BJ (cell line): ENCODE results near the gene PRSS56. TPM values are rescaled to one million over a fixed set of nuclear protein-coding genes. Genes with fewer than 3 reads are reported as not detected.

ENCODE experiments used
- CTCF ChIA-PET: fragments of 350-600 bp; formaldehyde crosslinking; extraction: SDS; loops from one replicate; lab custom pipeline; 2021; ENCODE audit warnings: antibody characterized with exemption, inconsistent platforms; lab: Yijun Ruan, JAX
- POLR2A ChIA-PET: fragments of 300-600 bp; sonication (Branson Sonifier 250); formaldehyde crosslinking; extraction: SDS; loops from one replicate; lab custom pipeline; 2021; ENCODE audit warnings: antibody characterized with exemption; lab: Charles Lee
- DNase-seq: peaks from one replicate; pipeline ENCODE4 v3.0.0-alpha.2; 2011; ENCODE audit warnings: low read depth
- H3K27me3 ChIP-seq: 2 replicates; pipeline ENCODE4 v1.6.0; 2011; ENCODE audit warnings: low read length; ENCODE audit not compliant: control insufficient read depth, insufficient read depth
- H3K36me3 ChIP-seq: 2 replicates; pipeline ENCODE4 v1.5.1; 2011; ENCODE audit warnings: low read length; ENCODE audit not compliant: control insufficient read depth, insufficient read depth
- H3K4me3 ChIP-seq: 2 replicates; pipeline ENCODE4 v1.5.1; 2011; ENCODE audit warnings: low read depth, mild to moderate bottlenecking, control low read depth, low read length
- CTCF ChIP-seq: IDR thresholded peaks from 2 replicates; pipeline ENCODE4 v1.5.1; 2011; ENCODE audit warnings: low read depth, mild to moderate bottlenecking, control low read depth, inconsistent platforms, low read length, moderate library complexity; ENCODE audit not compliant: insufficient read depth
- polyA plus RNA-seq: library from polyadenylated mRNA; depleted of rRNA; stranded (reverse); fragments of >200 nt; gene quantifications from 2 replicates; pipeline ENCODE4 v1.2.3, GENCODE V29; 2011

Gene PRSS56
- polyA plus RNA-seq, 1 experiment = not detected

- ChIA-PET POLR2A (no interaction called here), CTCF (interaction anchor here (1.4 to 1.7 kb wide), 2 partner anchors 10 to 11 kb away, joined by 5 to 9 read pairs; no protein-coding TSS in a partner anchor)
- H3K4me3 ChIP-seq = no peak overlapping the region
- peaks cover 6% of the 10 kb centered on the region for H3K27me3 ChIP-seq
- TF ChIP-seq CTCF = no peak
- DNase-seq = no peak
- no peaks in the 10 kb centered on the region for H3K36me3 ChIP-seq
These were observed 8.8 kb upstream of the PRSS56 start for GRCh38 chr2:232511336-232511890.

GRCh38 chr2:232512602-232513001 is 7.6 kb upstream of the PRSS56 start:
- ChIA-PET POLR2A (no interaction called here), CTCF (interaction anchor here (1.4 kb wide), 1 partner anchor 9 kb away, joined by 5 read pairs; no protein-coding TSS in a partner anchor)
- Histone ChIP-seq H3K36me3 (no peaks in the 10 kb centered on the region), H3K4me3 (no peak overlapping the region), H3K27me3 (peaks cover 3% of the 10 kb centered on the region)
- DNase-seq = no peak
- no peak for TF ChIP-seq CTCF

- ChIA-PET POLR2A (no interaction called here), CTCF (no interaction called here)
- TF ChIP-seq CTCF = no peak
- H3K4me3 ChIP-seq = no peak overlapping the region
- DNase-seq = no peak
- H3K27me3 ChIP-seq = 0 out of 2 replicates have a peak, but pooled peaks cover 1% of the 10 kb centered on the region
- H3K36me3 ChIP-seq = no peaks in the 10 kb centered on the region
These were observed 6.8 kb upstream of the PRSS56 start for GRCh38 chr2:232513353-232513752.

GRCh38 chr2:232515639-232516038 is 4.5 kb upstream of the PRSS56 start:
- Histone ChIP-seq H3K4me3 (no peak overlapping the region), H3K27me3 (peaks cover 6% of the 10 kb centered on the region; the same call in 1 of the 2 replicates), H3K36me3 (no peaks in the 10 kb centered on the region)
- TF ChIP-seq CTCF = no peak
- POLR2A ChIA-PET = no interaction called here
- no peak for DNase-seq
- CTCF ChIA-PET = interaction anchor here (1.5 kb wide), 2 partner anchors 14 to 69 kb away, joined by 3 to 4 read pairs; no protein-coding TSS in a partner anchor

- Histone ChIP-seq H3K27me3 (peaks cover 15% of the 10 kb centered on the region), H3K36me3 (no peaks in the 10 kb centered on the region), H3K4me3 (no peak overlapping the region)
- CTCF ChIA-PET = no interaction called here
- no peak for TF ChIP-seq CTCF
- POLR2A ChIA-PET = no interaction called here
- no peak for DNase-seq
These were observed 3.6 kb upstream of the PRSS56 start for GRCh38 chr2:232516551-232516950.
